ENCODE measurements around the gene SESTD1.

The SESTD1 gene, protein sequence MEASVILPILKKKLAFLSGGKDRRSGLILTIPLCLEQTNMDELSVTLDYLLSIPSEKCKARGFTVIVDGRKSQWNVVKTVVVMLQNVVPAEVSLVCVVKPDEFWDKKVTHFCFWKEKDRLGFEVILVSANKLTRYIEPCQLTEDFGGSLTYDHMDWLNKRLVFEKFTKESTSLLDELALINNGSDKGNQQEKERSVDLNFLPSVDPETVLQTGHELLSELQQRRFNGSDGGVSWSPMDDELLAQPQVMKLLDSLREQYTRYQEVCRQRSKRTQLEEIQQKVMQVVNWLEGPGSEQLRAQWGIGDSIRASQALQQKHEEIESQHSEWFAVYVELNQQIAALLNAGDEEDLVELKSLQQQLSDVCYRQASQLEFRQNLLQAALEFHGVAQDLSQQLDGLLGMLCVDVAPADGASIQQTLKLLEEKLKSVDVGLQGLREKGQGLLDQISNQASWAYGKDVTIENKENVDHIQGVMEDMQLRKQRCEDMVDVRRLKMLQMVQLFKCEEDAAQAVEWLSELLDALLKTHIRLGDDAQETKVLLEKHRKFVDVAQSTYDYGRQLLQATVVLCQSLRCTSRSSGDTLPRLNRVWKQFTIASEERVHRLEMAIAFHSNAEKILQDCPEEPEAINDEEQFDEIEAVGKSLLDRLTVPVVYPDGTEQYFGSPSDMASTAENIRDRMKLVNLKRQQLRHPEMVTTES

DNA sequence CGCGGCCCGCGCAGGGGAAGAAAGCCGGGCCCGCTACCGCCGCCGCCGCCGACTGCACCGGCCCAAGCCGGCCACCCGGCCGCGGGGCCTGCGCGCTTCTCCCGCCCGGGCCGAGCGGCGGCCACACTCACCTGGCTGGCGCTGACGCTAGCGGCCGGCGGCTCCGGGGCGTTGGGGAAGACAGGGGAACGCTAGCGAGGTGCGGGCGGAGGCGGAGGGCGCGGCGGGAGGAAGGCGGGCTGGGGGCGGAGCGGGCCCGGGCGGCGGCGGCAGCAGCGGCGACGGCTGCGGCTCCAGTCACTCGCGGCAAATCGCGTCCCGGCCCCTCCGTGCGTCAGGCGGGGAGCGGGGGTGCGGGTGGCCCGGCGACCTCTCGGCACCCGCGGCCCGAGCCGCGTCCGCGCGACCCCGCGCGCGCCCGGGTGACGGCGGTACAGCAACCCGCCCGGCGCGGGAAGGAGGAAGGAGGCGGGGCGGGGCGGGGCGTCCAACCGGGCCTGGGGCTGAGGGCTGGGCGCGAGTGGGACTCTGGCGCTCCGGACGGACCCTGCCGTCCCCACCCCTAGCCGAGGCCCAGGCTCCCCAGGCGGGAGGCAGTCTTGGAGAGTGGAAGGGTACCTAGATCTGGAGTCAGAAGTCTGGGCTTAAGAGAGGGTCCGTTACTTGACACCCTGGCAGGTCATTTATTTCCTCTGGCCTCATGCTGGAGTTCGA lies at the start of gene SESTD1:
SESTD1 (minus strand) TSS at position 465 of the 714 bp plus-strand sequence. CDS start 72,991 bp downstream, outside the sequence.
- DNase-seq, result peak; percentile 76

DNA sequence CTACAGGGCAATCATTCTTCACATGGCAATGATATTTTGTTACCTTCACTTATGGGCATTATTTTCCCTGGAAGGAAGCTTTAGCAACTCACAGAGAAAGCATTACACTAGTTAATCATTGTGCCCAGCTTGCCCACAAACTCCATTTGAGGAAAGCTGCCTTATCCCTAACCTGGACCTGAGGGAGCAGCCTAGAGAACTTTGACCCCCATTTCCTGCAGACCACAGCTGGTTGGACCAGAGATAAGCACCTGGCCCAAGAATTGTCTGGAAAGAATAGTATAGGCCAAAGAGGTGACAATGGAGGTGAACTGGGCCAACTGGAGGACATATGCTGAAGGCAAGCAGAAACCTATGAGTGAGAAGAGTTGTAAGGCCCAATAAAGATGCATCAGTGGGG lies 48.4 kb upstream of the SESTD1 start:
- DNase-seq, result no peak

DNA sequence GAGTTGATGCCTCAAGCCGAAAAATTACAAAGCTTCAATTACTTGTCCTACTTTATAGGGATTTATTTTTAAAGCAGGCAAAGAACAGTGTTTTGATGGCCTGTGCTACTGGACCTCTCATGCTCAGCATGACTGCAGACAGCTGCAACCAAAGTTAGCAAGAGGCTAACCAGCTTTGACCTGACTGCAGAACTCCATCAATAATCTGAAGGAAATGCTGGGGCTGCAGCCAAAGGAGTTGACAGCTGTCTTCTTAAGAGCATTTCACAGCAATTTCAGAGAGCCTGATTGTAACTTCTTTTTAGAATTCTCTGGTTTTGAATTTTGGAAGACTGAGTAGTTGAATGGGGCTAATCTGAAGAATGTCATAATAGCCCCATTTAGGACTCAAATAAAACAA lies 46.5 kb upstream of the SESTD1 start:
- DNase-seq, result no peak

DNA sequence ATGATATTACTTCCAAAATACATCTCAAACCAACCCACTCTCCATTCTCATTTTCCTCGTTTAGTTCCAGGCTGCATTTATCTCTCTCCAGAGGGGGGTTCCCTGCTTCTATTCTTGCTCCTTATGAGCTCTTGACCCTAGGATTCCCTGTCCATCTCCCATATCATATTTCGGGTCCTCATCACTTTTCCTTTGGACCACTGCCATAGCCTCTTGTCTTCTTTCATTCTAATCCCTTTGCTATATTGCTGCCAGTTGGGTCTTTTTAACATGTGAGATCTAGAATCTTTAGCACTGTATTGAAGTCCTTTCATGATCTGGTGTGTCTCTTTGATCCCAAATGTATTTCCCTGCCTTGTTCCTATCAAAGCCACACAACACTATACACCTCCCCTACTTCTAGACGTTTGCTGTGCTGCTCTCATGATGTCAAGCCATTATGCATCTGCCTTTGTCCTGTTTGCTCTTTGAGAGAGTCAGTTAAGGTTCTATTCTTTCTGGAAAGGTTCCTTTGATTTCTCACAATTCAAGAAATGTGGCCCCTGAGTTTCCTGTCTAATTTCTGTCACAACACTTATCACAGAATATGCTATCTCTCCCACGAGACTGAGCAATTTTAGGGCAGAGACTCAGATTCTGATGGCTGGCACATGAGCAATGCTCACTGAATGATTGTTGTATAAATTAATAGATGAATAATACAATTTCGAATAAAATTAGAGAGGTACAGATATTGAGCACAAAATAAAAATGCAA lies 43.2 kb upstream of the SESTD1 start:
- DNase-seq, result no peak

DNA sequence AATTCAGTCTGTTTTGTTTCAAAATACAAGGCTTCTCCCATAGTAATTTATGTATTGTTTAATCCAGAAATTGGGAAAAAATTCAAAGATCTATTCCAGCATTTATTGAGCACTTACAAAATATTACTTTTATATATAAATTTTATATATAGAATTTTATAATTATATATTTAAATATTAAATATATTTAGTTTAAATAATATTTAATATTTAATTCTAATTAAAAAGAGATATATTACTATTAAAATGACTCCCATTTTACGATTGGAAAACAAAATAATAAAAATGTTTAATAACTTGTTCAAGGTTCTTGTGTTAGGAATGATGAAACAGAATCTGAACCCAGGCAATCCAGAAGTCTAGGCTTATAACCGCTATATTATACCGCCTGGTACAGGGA lies 40.5 kb upstream of the SESTD1 start:
- DNase-seq, result no peak

DNA sequence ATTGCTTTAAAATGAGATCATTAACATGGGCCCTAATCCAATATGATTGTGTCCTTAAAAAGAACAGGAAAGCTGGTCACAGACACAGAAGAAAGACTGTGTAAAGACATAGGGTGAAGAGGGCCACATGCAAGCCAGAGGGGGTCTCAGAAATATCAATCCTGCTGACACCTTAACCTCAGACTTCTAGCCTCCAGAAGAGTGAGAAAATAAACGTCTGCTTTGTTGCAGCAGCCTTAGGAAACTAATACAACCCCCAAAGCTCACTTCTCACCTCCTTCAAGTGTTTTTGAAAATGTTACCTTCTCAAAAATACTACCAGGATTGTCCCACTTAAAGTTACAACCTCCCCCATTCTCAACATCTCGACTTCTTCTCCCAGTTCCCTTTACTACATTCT lies 39.8 kb upstream of the SESTD1 start:
- no peak for DNase-seq

DNA sequence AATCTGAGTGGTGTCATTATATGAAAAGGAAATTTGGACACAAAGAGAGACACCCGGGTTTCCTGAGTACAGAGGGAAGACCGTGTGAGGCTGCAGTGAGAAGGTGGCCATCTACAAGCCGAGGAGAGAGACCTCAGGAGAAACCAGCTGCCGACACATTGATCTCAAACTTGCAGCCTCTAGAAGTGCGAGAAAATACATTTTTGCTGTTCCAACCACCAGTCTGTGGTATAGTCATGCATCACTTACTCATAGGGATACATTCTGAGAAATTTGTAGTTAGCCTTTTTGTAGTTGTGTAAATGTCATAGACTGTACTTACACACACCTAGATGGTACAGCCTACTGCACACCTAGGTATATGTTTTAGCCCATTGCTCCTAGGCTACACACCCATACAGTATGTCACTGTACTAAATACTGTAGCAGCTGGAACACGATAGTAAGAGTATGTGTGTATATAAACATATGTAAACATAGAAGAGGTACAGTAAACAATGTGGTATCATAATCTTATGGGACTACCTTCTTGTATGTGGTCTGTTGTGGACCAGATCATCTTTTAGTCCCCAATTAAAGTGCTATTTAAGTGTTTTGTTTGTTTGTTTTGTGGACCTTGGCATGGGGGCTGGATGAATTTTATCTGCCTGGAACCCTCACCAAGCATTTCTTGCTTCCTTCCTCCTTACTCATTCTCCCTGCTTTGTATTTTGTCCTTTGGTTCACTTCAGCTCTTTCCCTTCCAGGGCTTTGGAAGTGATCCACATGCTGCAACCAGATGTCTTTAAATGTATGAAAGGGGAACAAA lies 38.3 kb upstream of the SESTD1 start:
- no peak for DNase-seq

DNA sequence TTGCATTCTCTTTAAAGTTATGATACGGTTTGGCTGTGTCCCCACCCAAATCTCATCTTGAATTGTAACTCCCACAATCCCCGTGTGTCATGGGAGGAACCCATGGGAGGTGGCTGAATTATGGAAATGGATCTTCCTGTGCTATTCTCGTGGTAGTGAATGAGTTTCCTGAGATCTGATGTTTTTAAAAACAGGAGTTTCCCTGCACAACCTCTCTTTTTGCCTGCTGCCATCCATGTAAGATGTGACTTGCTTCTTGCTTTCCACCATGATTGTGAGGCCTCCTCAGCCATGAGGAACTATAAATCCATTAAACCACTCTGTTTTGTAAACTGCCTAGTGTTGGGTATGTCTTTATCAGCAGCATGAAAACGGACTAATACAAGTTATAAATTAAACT lies 37.5 kb upstream of the SESTD1 start:
- no peak for DNase-seq

DNA sequence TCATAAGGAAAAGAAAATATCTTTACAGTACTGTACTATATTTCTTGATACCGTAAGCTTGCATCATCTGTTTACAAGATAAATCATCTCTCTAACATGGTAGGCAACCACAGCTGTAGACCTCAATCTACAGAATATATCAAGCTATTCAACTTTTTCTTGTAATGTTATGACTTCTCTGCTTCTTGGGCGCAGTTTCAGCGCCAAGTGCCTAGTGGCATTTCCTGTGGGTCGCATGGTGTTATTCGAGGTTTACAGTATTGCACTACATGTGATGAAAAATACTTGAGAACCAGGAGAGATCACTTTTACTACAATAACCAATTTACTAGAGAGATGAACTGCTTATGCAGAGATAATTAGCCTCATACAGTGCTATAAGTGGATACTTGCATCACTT lies 34.0 kb upstream of the SESTD1 start:
- DNase-seq, result no peak

DNA sequence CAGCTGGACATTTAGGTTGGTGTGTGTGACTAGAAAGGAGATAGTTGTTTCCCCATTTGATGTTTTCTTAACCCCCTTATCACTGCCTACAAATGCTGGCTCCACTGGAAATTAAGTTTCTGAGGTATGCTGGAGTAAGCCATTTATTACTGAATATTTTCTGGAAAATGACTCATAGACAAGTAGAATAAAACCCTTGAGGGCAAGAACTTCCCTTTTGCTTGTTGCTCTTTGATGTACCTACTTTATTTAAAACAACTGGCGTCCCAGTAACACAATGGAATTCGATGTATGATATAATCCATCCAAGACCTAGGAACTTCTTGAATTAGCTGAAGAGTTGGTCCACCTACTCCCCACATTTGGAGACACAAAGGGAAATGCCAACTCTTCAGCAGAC lies 33.3 kb upstream of the SESTD1 start:
- DNase-seq, result no peak

DNA sequence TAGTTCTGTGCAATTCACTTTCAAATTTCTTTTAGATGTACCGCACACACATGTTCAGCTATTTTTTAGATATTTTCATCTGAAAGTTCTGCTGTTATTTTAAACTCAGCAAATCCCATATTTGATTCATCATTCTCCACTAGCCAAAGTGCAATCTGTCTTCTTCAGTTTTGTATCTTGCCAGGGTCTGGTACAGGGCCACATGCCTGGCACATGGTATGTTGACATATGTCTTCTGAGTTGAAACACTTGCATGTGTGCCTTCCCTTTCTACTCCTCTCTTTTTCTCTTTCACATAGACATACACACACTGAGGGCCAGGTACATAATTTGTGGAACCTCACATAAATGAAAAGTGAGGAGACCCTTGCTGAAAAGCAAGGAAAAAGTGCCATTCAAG lies 25.7 kb upstream of the SESTD1 start:
- DNase-seq, result no peak

DNA sequence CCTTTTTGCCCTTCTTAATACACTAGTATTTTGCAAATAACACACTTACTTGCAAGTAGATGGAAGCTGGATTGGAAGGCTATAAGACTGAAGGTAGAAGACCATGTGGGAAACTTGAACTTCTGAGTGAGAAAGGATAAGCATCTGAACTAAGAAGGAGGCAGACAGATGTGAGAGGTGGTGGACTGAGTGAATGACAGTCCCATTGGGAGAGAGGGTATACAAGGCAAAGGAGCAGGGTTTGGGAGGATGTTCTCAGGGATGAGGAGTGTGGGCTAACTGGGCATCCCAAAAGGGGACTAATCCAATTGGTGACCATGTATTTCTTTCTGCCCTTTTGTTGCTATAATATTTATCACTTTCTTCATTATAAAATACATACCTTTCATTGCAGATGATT lies 20.4 kb upstream of the SESTD1 start:
- no peak for DNase-seq

DNA sequence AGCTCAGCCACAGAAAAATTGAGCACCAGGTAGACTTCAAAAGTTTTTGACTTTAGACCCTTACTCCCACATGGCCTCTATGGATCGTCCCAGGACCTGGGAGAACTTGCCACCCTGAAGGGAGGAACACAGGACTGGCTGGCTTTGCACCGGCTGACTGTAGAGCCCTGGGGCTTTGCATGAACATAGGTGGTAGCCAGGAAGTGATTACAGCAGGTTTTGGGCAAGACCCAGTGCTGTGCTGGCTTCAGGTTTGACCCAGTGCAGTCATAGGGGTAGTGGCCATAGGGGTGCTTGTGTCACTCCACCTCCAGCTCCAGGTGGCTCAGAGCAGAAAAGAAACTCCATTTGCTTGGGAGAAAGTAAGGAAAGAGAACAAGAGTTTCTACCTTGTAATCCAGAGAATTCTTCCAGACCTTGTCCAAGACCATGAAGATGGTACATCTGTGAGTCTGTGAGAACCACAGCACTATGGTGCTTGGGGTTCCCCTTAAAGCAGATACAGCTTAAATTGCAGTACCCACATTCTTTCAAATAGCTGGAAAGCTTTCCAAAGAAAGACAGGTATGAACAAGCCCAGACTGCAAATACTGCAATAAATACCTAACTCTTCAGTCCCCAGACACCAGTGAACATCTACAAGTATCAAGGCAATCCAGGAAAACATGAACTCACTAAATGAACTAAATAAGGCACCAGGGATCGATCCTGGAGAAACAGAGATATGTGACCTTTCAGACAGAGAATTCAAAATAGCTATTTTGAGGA lies 13.0 kb upstream of the SESTD1 start:
- DNase-seq, result no peak

DNA sequence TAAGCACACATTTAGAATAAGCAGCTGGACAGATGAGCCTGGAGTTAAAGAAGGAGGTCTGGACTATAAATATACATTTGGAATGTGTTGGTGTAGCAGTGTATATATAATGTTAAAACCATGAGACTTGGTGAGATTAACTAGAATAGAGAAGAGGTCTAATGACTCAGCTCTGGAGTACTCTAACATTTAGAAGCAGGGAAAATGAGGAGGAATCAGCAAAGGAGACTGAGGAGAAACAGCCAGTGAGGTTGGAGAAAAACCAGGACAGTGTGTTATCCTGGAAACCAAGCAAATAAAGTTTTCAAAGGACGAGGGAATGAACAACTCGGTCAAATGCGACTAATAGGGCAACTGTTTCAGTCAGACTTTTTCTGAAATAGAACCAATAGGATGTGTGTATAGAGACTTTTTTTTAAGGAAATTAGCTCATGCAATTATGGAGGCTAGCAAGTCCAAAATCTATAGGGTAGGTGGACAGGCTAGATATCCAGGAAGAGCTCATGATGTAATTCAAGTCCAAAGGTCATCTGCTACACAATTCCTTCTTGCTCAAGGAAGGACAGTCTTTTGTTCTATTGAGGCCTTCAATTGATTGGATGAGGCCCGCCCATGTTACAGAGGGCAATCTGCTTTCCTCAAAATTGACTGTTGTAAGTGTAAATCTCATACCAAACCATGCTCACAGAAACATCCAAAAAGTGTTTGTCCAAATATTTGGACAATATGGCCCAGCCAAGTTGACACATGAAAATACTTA lies 10.8 kb upstream of the SESTD1 start:
- DNase-seq, result no peak

DNA sequence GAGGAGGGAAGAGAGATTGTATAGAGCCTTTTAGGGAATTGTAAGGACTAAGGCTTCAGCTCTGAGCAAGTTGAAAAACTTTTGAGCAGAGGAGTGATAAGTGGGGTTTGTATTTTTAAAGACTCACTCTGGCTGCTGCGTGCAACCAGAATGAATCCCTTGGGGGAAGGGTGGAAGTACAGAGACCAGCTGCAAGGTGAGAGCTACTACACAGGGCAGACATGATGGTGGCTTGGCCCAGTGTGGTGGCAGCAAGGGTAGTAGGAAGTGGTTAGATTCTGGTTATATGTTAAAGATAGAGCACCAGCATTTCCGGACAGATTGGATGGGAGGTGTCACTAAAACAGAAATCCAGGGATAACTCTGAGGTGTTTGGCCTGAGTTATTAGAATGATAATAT lies 10.1 kb upstream of the SESTD1 start:
- no peak for DNase-seq

DNA sequence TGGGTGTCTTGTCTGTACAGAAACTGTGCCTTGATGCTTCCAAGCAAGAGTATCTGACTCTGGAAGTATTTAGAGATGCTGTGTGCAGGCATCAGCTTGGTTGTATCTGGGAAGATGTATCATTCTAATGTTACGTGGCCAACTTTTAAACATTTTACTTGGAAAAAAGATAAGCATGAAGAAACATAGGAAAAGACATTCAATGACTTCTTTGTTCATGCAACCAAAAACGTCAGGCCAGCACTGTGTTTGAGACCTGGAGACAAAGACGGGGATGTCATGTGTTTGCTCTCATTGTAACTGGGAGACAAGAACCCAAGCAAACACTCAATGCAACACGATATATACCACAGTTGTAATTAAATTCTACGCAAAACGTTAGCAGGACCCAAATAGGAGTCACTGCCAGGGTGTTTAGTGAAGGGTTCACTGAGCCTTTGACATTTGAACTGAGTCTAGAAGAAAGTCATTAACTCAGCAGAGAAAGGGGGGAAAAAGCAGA lies 8.9 kb upstream of the SESTD1 start:
- no peak for DNase-seq

DNA sequence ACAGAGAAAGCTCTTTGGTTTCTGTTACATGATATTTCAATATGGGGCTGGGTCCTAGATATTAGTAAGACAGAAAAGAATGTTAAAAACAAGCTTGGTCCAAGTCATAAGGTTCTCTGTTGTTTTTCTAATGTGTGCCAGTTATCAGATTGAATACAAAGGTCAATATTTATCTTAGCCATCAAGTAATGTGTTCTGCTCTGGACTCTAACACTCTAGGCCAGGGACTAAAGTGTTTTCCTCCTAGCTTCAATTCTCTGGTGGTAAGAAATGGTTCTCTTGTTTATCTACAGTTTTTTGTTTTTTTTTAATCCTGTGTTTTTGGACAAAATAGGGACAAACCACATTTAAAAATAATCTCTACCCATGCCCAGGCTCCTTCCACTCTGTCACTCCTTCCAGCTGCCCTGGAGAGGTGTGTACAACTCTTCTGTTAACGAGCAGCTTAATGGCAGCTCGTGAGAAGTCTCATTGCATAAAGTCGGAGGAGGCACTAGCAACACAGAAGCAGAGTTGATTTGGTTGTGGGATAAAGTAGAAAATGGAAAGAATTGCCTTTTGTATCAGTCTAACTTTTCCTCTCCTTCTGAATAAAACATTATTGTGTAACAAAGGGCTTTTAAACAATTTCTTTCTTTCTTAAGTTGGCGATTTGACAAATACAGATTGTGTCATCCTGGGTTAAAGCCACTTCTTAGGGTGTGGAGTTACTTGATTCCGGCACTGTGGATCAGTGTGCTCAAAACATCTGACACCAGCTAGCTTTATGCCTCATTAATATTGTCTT lies 8.0 kb upstream of the SESTD1 start:
- no peak for DNase-seq

DNA sequence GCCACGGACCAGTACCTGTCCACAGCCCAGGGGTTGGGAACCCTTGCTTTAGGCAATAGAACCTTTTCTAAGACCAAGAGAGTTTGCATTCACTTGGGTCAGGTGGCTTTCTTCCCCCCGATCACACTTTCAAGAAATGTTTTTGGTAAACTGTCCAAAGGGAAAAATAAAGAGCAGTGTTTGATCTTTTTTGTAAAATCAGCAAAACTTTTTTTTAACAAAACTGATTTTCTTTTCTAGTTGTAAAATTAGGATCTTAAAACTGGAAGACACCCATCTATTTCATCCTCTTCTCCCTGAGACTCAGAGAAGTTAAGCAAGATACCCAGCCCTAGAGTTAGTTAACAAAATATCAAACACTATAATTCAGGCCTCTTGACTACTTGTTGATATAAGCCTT lies 6.1 kb upstream of the SESTD1 start:
- no peak for DNase-seq

DNA sequence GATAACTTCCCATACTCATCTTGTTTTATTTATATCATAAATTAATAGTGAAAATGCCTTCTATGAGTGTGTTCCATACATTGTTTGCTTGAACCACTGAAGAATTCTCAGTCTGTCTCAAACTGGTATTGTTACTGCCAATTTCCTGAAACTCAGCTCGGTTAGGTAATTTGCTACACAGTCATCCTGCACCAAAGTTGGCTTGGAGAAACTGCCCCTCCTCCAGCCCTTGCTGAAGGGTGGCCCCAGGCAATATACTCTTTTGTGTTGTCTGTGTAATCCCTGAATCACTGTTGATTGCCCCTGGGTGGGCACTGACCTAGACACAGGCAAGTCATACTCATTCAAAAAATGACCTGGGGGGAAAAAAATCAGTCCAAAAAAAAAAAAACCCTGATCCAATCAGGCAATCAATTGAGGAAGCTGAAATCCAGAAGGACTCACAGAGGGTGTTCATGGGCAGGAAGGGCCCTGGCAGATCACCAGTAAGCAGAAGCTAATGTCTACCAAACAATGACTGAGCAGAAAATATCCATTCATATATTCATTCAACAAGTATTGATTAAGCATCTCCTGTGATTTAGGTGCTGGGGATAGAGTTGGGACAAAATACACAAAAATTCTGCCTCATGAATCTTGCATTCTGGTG lies 3.8 kb upstream of the SESTD1 start:
- DNase-seq, result no peak

All from activated CD8-positive, alpha-beta memory T cell treated with anti-CD3 and anti-CD28 coated beads, Interleukin-2, amount 50 U/mL, for 48 hours (primary cell).